Trophoblast cell (in vitro differentiated cells and primary cell): Measurements from ENCODE around the gene SLC30A7.

Experiments
- DNase-seq, 2 donors: peaks; one replicate each; pipeline ENCODE4 v3.0.0-alpha.2; 2016
- H2AFZ ChIP-seq: 2 replicates; pipeline ENCODE4 v1.6.1; 2013; ENCODE audit warnings: low read length, moderate library complexity, mild to moderate bottlenecking; ENCODE audit not compliant: insufficient read depth, poor library complexity
- H2AK5ac ChIP-seq: 2 replicates; pipeline ENCODE4 v1.6.1; 2013; ENCODE audit warnings: mild to moderate bottlenecking, low read length
- H2BK120ac ChIP-seq: 2 replicates; pipeline ENCODE4 v1.6.1; 2013; ENCODE audit warnings: low read length, mild to moderate bottlenecking, moderate library complexity; ENCODE audit not compliant: insufficient read depth, poor library complexity
- H2BK12ac ChIP-seq: 2 replicates; pipeline ENCODE4 v1.6.1; 2013; ENCODE audit warnings: mild to moderate bottlenecking, low read length, moderate library complexity
- H2BK5ac ChIP-seq: 2 replicates; pipeline ENCODE4 v1.6.1; 2013; ENCODE audit warnings: low read length, low read depth, moderate library complexity, mild to moderate bottlenecking; ENCODE audit not compliant: poor library complexity
- H3K14ac ChIP-seq: 2 replicates; pipeline ENCODE4 v1.6.1; 2013; ENCODE audit warnings: mild to moderate bottlenecking, low read length
- H3K18ac ChIP-seq: 2 replicates; pipeline ENCODE4 v1.6.1; 2013; ENCODE audit warnings: mild to moderate bottlenecking, low read length
- H3K23ac ChIP-seq: 2 replicates; pipeline ENCODE4 v1.6.1; 2013; ENCODE audit warnings: low read length
- H3K27ac ChIP-seq: 2 replicates; pipeline ENCODE4 v1.5.1; 2013; ENCODE audit warnings: low read depth, mild to moderate bottlenecking, inconsistent platforms, low read length, moderate library complexity
- H3K27me3 ChIP-seq: 2 replicates; pipeline ENCODE4 v1.6.1; 2013; ENCODE audit warnings: inconsistent platforms, mild to moderate bottlenecking, low read length, moderate library complexity; ENCODE audit not compliant: insufficient read depth
- H3K36me3 ChIP-seq, 2 experiments: 1 replicate in 1 of 2; 2 replicates in 1 of 2; pipeline ENCODE4 v1.6.1; 2013; ENCODE audit warnings: low read length in 2 of 2, mild to moderate bottlenecking in 2 of 2, moderate library complexity in 1 of 2; ENCODE audit not compliant: insufficient read depth in 2 of 2, control insufficient read depth in 1 of 2
- H3K4ac ChIP-seq: 2 replicates; pipeline ENCODE4 v1.6.1; 2013; ENCODE audit warnings: low read depth, mild to moderate bottlenecking, low read length, moderate library complexity
- H3K4me1 ChIP-seq, 2 experiments: 1 replicate in 1 of 2; 2 replicates in 1 of 2; pipeline ENCODE4 v1.6.1; 2013; ENCODE audit warnings: low read length in 2 of 2, mild to moderate bottlenecking in 2 of 2, moderate library complexity in 1 of 2; ENCODE audit not compliant: insufficient read depth in 2 of 2, control insufficient read depth in 1 of 2
- H3K4me2 ChIP-seq: 2 replicates; pipeline ENCODE4 v1.6.1; 2013; ENCODE audit warnings: inconsistent platforms, mild to moderate bottlenecking, low read length, moderate library complexity
- H3K4me3 ChIP-seq: 2 replicates; pipeline ENCODE4 v1.5.1; 2013; ENCODE audit warnings: mild to moderate bottlenecking, low read depth, low read length, inconsistent platforms
- H3K79me1 ChIP-seq: one replicate; pipeline ENCODE4 v1.6.1; 2013; ENCODE audit warnings: low read length
- H3K79me2 ChIP-seq: 2 replicates; pipeline ENCODE4 v1.6.1; 2013; ENCODE audit warnings: low read length, mild to moderate bottlenecking; ENCODE audit not compliant: control insufficient read depth, insufficient read depth, poor library complexity
- H3K9ac ChIP-seq: 2 replicates; pipeline ENCODE4 v1.6.1; 2013; ENCODE audit warnings: mild to moderate bottlenecking, low read length
- H3K9me3 ChIP-seq: 2 replicates; pipeline ENCODE4 v1.6.1; 2013; ENCODE audit warnings: low read depth, mild to moderate bottlenecking, control low read depth, inconsistent platforms, low read length; ENCODE audit not compliant: insufficient read depth
- H4K12ac ChIP-seq: 2 replicates; pipeline ENCODE4 v1.6.1; 2013; ENCODE audit warnings: low read depth, mild to moderate bottlenecking, low read length, moderate library complexity
- H4K8ac ChIP-seq: 2 replicates; pipeline ENCODE4 v1.6.1; 2013; ENCODE audit warnings: low read depth, mild to moderate bottlenecking, low read length, moderate library complexity
- H4K91ac ChIP-seq: one replicate; pipeline ENCODE4 v1.6.1; 2013; ENCODE audit warnings: low read depth, mild to moderate bottlenecking, low read length, moderate library complexity
- WGBS: extraction: QIAGEN DNeasy Blood & Tissue Kit; methylation state at CpG from one replicate; pipeline ENCODE4 v1.1.7; 2013; ENCODE audit warnings: missing lambda C conversion rate; ENCODE audit not compliant: insufficient read length, insufficient coverage; ENCODE audit errors: extremely low coverage; 5-methylcytosine and 5-hydroxymethylcytosine counted together

SLC30A7 gene

DNA sequence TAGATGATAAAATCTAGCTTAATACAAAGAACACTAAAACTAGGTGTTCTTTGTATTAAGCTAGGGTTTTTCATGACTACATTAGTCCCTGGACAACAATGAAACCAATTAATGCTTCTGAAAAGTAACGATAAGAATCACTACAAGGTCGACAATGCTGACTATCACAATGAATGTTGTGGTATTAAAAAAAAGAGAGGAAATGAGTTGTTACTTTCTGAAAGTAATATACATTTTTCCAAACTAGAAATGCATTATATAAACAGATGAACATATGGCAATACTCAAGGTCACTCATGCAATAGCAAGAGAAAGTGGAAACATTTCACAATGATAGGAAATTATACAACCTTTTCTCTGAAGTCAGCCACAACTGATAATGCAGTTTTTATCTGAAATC lies 110.7 kb downstream of the SLC30A7 start:
- Histone ChIP-seq H2BK5ac (no peak overlapping the region), H3K36me3 (no peaks in the 10 kb centered on the region), H3K9me3 (no peaks in the 10 kb centered on the region), H3K27ac (no peak overlapping the region), H3K9ac (no peak overlapping the region), H2BK120ac (no peak overlapping the region), H3K79me1 (no peaks in the 10 kb centered on the region), H2BK12ac (no peak overlapping the region), H3K23ac (no peak overlapping the region), H2AFZ (no peak overlapping the region), H3K4me2 (no peak overlapping the region), H3K27me3 (no peaks in the 10 kb centered on the region), H3K4me3 (no peak overlapping the region), H3K4me1 (peaks cover 0 to 8% of the 10 kb centered on the region in 2 experiments), H3K4ac (no peak overlapping the region), H3K79me2 (no peaks in the 10 kb centered on the region), H4K12ac (no peak overlapping the region), H4K8ac (no peak overlapping the region), H4K91ac (no peak overlapping the region), H2AK5ac (no peak overlapping the region), H3K18ac (no peak overlapping the region), H3K14ac (no peak overlapping the region)
- no peak for DNase-seq
- no CpG with 5 or more reads among the region's 2 CpGs for WGBS

- Histone ChIP-seq H2AFZ (no peak overlapping the region), H3K79me2 (no peaks in the 10 kb centered on the region), H3K9ac (no peak overlapping the region), H3K36me3 (peaks cover 0 to 1% of the 10 kb centered on the region in 2 experiments), H3K9me3 (no peaks in the 10 kb centered on the region), H3K23ac (no peak overlapping the region), H4K12ac (no peak overlapping the region), H2BK120ac (no peak overlapping the region), H4K8ac (no peak overlapping the region), H3K4me1 (peaks cover 0 to under 1% of the 10 kb centered on the region in 2 experiments), H2AK5ac (no peak overlapping the region), H3K18ac (no peak overlapping the region), H4K91ac (no peak overlapping the region), H3K4me3 (no peak overlapping the region), H2BK12ac (no peak overlapping the region), H3K79me1 (no peaks in the 10 kb centered on the region), H3K27me3 (no peaks in the 10 kb centered on the region), H3K14ac (no peak overlapping the region), H3K4me2 (no peak overlapping the region), H3K4ac (no peak overlapping the region), H2BK5ac (no peak overlapping the region), H3K27ac (no peak overlapping the region)
- 100% methylated on average over 1 of the region's 3 CpGs for WGBS
- no peak for DNase-seq
Observed at GRCh38 chr1:101008229-101008834, 112.4 kb downstream of the SLC30A7 start.

- H3K27ac ChIP-seq = no peak overlapping the region
- no peak overlapping the region for H3K4me2 ChIP-seq
- H3K79me1 ChIP-seq = no peaks in the 10 kb centered on the region
- no peak overlapping the region for H4K12ac ChIP-seq
- H3K79me2 ChIP-seq = no peaks in the 10 kb centered on the region
- no peaks in the 10 kb centered on the region for H3K9me3 ChIP-seq
- no CpG with 5 or more reads among the region's 1 CpG for WGBS
- no peak overlapping the region for H3K9ac ChIP-seq
- no peak overlapping the region for H2AK5ac ChIP-seq
- H3K36me3 ChIP-seq = peaks cover 0 to 1% of the 10 kb centered on the region in 2 experiments
- DNase-seq = no peak
- H4K8ac ChIP-seq = no peak overlapping the region
- H4K91ac ChIP-seq = no peak overlapping the region
- H2AFZ ChIP-seq = no peak overlapping the region
- H3K4ac ChIP-seq = no peak overlapping the region
- no peak overlapping the region for H3K14ac ChIP-seq
- no peak overlapping the region for H3K4me3 ChIP-seq
- H3K23ac ChIP-seq = no peak overlapping the region
- no peak overlapping the region for H3K18ac ChIP-seq
- H3K27me3 ChIP-seq = no peaks in the 10 kb centered on the region
- H3K4me1 ChIP-seq = no peaks in the 10 kb centered on the region
- H2BK12ac ChIP-seq = no peak overlapping the region
- H2BK5ac ChIP-seq = no peak overlapping the region
- H2BK120ac ChIP-seq = no peak overlapping the region
Observed at GRCh38 chr1:101013776-101014175, 117.9 kb downstream of the SLC30A7 start.

DNA sequence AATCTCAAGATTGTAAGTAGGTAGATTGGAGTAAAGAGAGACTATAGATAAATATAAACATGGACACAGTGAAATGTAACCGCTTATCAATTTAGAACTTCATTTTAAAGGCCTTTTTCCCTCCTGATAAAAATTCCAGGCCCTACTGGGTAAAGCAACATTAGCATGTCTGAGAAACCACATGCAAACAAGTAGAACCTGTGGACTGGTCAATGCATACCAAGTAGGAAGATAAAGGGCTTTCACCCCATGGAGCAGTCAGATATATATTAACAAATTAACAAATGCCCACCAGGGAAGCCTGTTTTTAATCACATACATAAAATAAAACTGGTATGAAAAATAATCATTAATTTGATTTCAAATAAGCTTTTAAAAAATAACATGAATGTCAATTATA lies 121.6 kb downstream of the SLC30A7 start:
- Histone ChIP-seq H4K8ac (no peak overlapping the region), H3K4ac (no peak overlapping the region), H3K23ac (no peak overlapping the region), H2BK120ac (no peak overlapping the region), H3K79me2 (no peaks in the 10 kb centered on the region), H3K9ac (no peak overlapping the region), H2BK5ac (no peak overlapping the region), H3K27ac (no peak overlapping the region), H3K27me3 (no peaks in the 10 kb centered on the region), H3K4me1 (no peaks in the 10 kb centered on the region), H3K36me3 (no peaks in the 10 kb centered on the region), H3K18ac (no peak overlapping the region), H3K9me3 (no peaks in the 10 kb centered on the region), H2BK12ac (no peak overlapping the region), H3K79me1 (no peaks in the 10 kb centered on the region), H3K4me3 (no peak overlapping the region), H3K14ac (no peak overlapping the region), H4K91ac (no peak overlapping the region), H2AK5ac (no peak overlapping the region), H3K4me2 (no peak overlapping the region), H4K12ac (no peak overlapping the region), H2AFZ (no peak overlapping the region)
- no CpG with 5 or more reads among the region's 1 CpG for WGBS
- DNase-seq = peak in 1 of 2 donors; percentile 27
